NT2/D1 (cell line): Measurements from ENCODE around the gene PRPF6.
A peak's percentile ranks its signal among the peaks of the same experiment; 100 is the strongest.

Source experiments
- DNase-seq: peaks from one replicate; pipeline ENCODE4 v3.0.0-alpha.2; 2011; ENCODE audit warnings: low read depth, low spot score
- H3K27me3 ChIP-seq: 2 replicates; pipeline ENCODE4 v1.6.0; 2011; ENCODE audit warnings: mild to moderate bottlenecking; ENCODE audit not compliant: insufficient read length, insufficient read depth
- H3K36me3 ChIP-seq: 2 replicates; pipeline ENCODE4 v1.6.1; 2011; ENCODE audit warnings: mild to moderate bottlenecking, low read length, mixed read lengths; ENCODE audit not compliant: insufficient read depth, insufficient read length
- H3K4me1 ChIP-seq: 2 replicates; pipeline ENCODE4 v1.5.1; 2011; ENCODE audit not compliant: insufficient read depth, insufficient read length
- H3K4me3 ChIP-seq: 2 replicates; pipeline ENCODE4 v1.5.1; 2011; ENCODE audit warnings: low read depth; ENCODE audit not compliant: insufficient read length
- H3K9ac ChIP-seq: 2 replicates; pipeline ENCODE4 v1.6.0; 2011; ENCODE audit warnings: low read depth; ENCODE audit not compliant: insufficient read length
- H3K9me3 ChIP-seq: 2 replicates; pipeline ENCODE4 v1.5.1; 2011; ENCODE audit warnings: mild to moderate bottlenecking, low read length; ENCODE audit not compliant: insufficient read depth
- SUZ12 ChIP-seq: IDR thresholded peaks from 2 replicates; pipeline ENCODE4 v1.6.1; 2011; ENCODE audit not compliant: insufficient read length, insufficient read depth; ENCODE audit errors: extremely low read depth
- YY1 ChIP-seq: IDR thresholded peaks from 2 replicates; pipeline ENCODE4 v1.6.1; 2011; ENCODE audit not compliant: insufficient read length, insufficient read depth
- ZNF274 ChIP-seq: IDR thresholded peaks from 2 replicates; pipeline ENCODE4 v1.6.1; 2011; ENCODE audit warnings: mild to moderate bottlenecking, low read depth, low read length

PRPF6 gene

DNA sequence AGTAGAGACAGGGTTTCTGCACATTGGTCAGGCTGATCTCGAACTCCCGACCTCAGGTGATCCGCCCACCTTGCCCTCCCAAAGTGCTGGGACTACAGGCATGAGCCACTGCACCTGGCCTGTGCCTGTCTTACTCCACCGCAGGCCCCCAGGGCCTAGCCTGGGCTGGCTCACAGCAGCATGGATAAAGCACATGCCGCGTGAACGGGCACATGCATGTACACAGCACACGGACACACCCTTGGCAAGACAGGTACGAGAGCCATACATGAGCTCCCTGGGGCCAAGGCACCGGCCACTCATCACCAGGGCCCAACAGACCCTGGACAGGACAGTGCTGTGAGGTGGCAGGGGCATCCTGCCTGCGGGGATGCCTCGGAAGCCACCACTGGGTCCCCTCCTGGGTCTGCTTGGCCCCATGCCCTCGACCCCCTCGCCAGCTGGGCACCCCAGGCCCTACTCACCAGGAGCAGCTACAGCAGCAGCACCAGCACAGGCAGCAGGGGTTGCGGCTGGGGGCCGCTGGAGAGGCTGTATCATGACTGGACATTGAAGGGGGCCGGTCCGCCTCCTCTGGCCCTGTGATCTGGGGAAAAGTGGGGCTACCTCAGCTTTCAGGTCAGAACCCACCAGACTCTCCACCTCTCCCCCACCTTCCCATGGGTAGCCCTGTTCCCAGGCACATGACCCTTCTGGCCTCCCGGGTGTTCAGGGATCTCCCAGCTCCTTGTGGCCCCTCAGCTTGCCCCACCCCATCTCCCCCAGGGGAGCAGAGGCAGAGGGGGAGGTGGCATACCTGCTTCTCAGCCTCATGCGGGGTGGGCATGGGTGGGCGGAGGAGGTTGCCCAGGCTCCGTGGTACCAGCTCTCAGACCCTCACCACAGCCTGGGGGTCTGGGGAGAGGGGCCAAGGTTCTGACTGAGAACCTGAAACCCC lies 95.4 kb downstream of the PRPF6 start:
- no peak for DNase-seq
- Histone ChIP-seq H3K4me1 (peaks cover 9% of the 10 kb centered on the region), H3K9ac (no peak overlapping the region), H3K4me3 (no peak overlapping the region), H3K27me3 (peaks cover 13% of the 10 kb centered on the region), H3K9me3 (no peaks in the 10 kb centered on the region), H3K36me3 (peaks cover 50% of the 10 kb centered on the region)
- TF ChIP-seq ZNF274 (no peak), SUZ12 (no peak), YY1 (no peak)

DNA sequence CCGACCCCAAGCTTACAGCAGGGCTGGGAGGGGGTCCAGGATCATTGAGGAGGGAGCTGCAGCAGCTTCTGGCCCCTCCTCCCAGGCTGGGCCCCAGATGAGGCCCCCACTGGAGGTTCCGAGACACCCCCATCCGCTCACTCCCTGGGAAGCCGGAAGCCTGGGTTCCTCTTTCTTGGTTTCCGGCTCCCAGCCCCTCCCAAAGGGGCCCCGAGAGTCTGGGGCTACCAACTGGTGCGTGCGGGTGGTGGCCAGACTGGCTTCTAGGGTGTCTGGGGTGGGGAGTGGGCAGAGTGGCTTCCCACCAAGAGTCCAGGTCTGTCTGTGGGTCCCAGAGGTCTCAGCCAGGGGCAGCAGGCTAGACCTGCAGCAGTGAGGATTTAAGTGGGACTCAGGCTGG lies 96.2 kb downstream of the PRPF6 start:
- TF ChIP-seq YY1, result no peak
- TF ChIP-seq SUZ12, result no peak
- no peak for TF ChIP-seq ZNF274
- Histone ChIP-seq H3K4me3 (no peak overlapping the region), H3K4me1 (peaks cover 16% of the 10 kb centered on the region), H3K36me3 (peaks cover 44% of the 10 kb centered on the region), H3K9me3 (no peaks in the 10 kb centered on the region), H3K9ac (no peak overlapping the region), H3K27me3 (peaks cover 20% of the 10 kb centered on the region)
- no peak for DNase-seq

DNA sequence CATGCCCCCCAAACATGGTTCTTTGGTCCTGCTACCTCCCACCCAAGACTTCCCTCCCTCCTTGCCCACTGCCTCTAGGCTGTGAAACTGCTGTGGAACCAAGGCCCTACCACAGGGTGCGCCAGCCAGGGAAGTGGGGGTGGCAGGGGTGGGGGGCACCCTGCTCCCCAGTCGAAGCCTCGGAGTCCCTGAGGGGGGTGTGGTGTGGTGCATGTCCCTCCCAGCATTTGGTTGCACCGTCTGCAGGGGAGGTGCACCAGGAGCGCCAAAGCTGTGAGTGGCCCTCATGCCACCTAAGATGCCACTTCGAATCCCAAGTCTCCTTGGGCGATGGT lies 96.6 kb downstream of the PRPF6 start:
- peaks cover 24% of the 10 kb centered on the region for H3K27me3 ChIP-seq
- H3K4me1 ChIP-seq, result peaks cover 19% of the 10 kb centered on the region
- TF ChIP-seq YY1 (no peak), SUZ12 (no peak), ZNF274 (no peak)

GRCh38 chr20:64077876-64078551 lies 97.1 kb downstream of the PRPF6 start:
- no peak for DNase-seq
- Histone ChIP-seq H3K9ac (peak overlapping the region; percentile 63), H3K36me3 (peaks cover 35% of the 10 kb centered on the region), H3K27me3 (peaks cover 27% of the 10 kb centered on the region), H3K4me1 (peaks cover 22% of the 10 kb centered on the region), H3K4me3 (no peak overlapping the region), H3K9me3 (no peaks in the 10 kb centered on the region)
- TF ChIP-seq YY1 (no peak), ZNF274 (no peak), SUZ12 (no peak)

More for the DNA sequence above, 96.6 kb downstream of the PRPF6 start:
- no peak for DNase-seq
- H3K4me3 ChIP-seq, result no peak overlapping the region
- H3K36me3 ChIP-seq, result peaks cover 40% of the 10 kb centered on the region
- no peak overlapping the region for H3K9ac ChIP-seq
- no peaks in the 10 kb centered on the region for H3K9me3 ChIP-seq

- H3K9ac ChIP-seq, result peak overlapping the region; percentile 80
- DNase-seq, result no peak
- TF ChIP-seq ZNF274 (no peak), SUZ12 (no peak), YY1 (no peak)
- no peaks in the 10 kb centered on the region for H3K9me3 ChIP-seq
- H3K27me3 ChIP-seq, result peaks cover 35% of the 10 kb centered on the region
- peaks cover 26% of the 10 kb centered on the region for H3K36me3 ChIP-seq
- peaks cover 24% of the 10 kb centered on the region for H3K4me1 ChIP-seq
- peak overlapping the region; percentile 59 for H3K4me3 ChIP-seq
Measured at GRCh38 chr20:64078934-64079272, 98.0 kb downstream of the PRPF6 start.

DNA sequence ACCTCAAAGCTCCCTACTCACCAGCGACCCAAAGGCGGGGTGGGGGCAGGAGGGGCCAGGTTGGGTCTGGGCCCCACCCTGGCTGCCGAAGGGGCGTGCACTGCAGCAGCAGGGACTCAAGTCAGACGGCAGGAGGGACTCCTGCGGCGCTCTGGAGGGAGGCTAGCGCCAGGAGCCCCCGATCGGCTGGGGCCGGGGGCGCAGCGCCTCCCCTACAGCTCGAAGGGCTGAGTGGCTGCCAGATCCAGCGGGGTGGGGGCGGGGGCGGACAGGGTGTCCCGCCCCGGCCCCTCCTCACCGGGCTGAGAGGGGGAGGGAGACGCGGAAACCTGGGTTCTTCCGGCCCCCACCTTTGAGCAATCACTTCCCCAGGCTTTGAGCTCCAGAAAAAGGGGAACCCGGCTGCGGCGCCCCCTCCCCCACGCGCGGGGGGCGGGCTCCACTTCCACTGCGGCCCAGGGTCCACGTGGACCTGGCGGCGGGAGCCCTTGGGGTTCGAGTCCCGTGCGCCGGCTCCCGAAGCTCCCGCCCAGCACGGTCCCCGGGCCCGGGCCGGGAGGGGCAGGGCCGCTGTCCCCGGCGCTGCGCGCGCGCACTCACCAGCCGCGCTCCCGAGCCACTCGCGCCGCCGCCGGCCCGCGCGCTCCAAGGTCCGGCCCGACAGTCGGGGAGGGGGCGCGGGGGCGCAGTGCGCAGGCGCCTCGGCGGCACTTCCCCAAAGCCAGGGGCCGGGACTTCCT lies 98.5 kb downstream of the PRPF6 start, which contains the start of gene RGS19:
TSS of gene RGS19 (minus strand) at position 246 of the 740 bp plus-strand sequence. CDS start 2,632 bp downstream, outside the sequence.
- Histone ChIP-seq H3K9me3 (no peaks in the 10 kb centered on the region), H3K27me3 (peaks cover 41% of the 10 kb centered on the region), H3K9ac (peak within 1 kb of the TSS; percentile 92), H3K4me3 (peak within 1 kb of the TSS; percentile 70), H3K36me3 (peaks cover 21% of the 10 kb centered on the region), H3K4me1 (peaks cover 28% of the 10 kb centered on the region)
- TF ChIP-seq ZNF274, result no peak
- no peak for TF ChIP-seq SUZ12
- TF ChIP-seq YY1, result no peak
- peak; percentile 63 for DNase-seq
